Esophagus (tissue), 2 donors: Measurements from ENCODE around the gene RPS6KA4. TPM values are rescaled to one million over a fixed set of nuclear protein-coding genes. Genes with fewer than 3 reads are reported as not detected.
A peak's percentile ranks its signal among the peaks of the same experiment; 100 is the strongest.

Experiments
- H3K27ac ChIP-seq, 2 donors: one replicate each; pipeline ENCODE4 v1.5.1; 2013; ENCODE audit warnings: low read depth in 2 of 2, mild to moderate bottlenecking in 2 of 2, inconsistent platforms in 1 of 2, low read length in 1 of 2, moderate library complexity in 1 of 2
- H3K27me3 ChIP-seq, 2 donors: one replicate each; pipeline ENCODE4 v1.6.1; 2013; ENCODE audit warnings: low read length in 2 of 2, control low read depth in 1 of 2, mild to moderate bottlenecking in 1 of 2; ENCODE audit not compliant: insufficient read depth in 2 of 2, control insufficient read depth in 1 of 2
- H3K36me3 ChIP-seq, 2 donors: one replicate each; pipeline ENCODE4 v1.6.1; 2013; ENCODE audit warnings: low read length in 1 of 2; ENCODE audit not compliant: control insufficient read depth in 2 of 2, insufficient read depth in 2 of 2
- H3K4me1 ChIP-seq, 2 donors: one replicate each; pipeline ENCODE4 v1.6.1; 2013; ENCODE audit warnings: low read length in 1 of 2; ENCODE audit not compliant: control insufficient read depth in 2 of 2, insufficient read depth in 2 of 2
- H3K4me3 ChIP-seq, 2 donors: one replicate each; pipeline ENCODE4 v1.5.1; 2013; ENCODE audit warnings: low read length in 2 of 2, mild to moderate bottlenecking in 2 of 2, low read depth in 1 of 2, moderate library complexity in 1 of 2
- H3K9me3 ChIP-seq, 2 donors: one replicate each; pipeline ENCODE4 v1.6.1; 2013; ENCODE audit warnings: mild to moderate bottlenecking in 2 of 2, low read depth in 1 of 2, low read length in 1 of 2, moderate library complexity in 1 of 2; ENCODE audit not compliant: control insufficient read depth in 2 of 2, insufficient read depth in 1 of 2
- whole genome bisulfite sequencing, 2 donors: extraction: QIAGEN DNeasy Blood & Tissue Kit; methylation state at CpG; one replicate each; pipeline ENCODE4 v1.1.7; 2013; 5-methylcytosine and 5-hydroxymethylcytosine counted together
- polyA plus RNA-seq, 2 donors: library from polyadenylated mRNA; stranded (reverse); fragments of 200-250 nt; gene quantifications; one replicate each; pipeline ENCODE4 v1.2.3, GENCODE V29; 2013
- donor health status: healthy with polysubstance abuse.
- donor health status: Bipolar disorder and iron deficiency.

The RPS6KA4 gene
- polyA plus RNA-seq, 2 donors: 28.5 to 31.2 TPM

DNA sequence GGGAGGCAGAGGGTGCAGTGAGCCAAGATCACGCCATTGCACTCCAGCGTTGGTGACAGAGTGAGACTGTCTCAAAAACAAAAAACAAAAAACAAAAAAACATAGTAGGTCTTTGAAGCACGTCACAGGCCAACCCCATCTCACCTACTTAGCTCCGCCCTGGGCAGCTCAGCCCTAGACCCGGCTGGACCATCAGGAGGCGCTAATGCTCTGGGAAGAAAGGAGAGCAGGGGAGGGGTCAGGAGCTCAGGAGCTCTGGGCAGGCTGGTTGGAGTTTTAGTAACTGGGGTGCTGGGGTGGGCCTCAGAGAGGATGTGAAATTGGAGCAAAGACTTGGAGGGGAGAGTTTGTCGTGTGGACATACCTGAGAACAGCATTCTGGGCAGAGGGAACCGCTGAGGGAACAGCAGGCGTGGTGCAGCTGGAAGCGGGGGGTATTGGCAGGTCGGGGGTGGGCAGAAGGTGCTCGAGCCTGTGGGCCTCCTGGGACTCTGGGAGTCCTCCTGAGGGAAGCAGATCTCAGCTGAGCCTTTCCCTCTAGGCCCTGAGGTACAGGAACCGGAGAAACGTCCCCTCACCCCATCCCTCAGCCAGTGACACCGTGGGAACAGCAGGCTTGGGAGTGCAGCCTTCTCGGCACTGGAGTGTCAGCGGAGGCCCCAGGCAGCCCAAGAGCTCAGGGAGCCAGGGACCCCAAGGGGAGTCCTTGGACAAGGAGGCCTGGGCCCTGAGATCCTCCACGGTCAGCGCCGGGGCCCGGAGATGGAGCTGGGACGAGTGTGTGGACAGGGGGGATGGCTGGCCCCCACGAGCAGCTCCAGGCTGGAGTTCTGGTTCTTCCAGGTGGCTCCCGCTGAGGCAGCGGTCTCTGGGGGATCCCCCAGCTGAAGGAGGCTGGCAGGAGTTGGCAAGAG, 2.2 kb upstream of the RPS6KA4 start:
- no peaks in the 10 kb centered on the region for H3K9me3 ChIP-seq
- H3K4me1 ChIP-seq: peaks cover 16 to 18% of the 10 kb centered on the region in 2 donors
- H3K27ac ChIP-seq: peak overlapping the region in 1 of 2 donors; percentile 15
- peaks cover 9 to 15% of the 10 kb centered on the region in 2 donors for H3K36me3 ChIP-seq
- H3K4me3 ChIP-seq: no peak overlapping the region
- H3K27me3 ChIP-seq: no peaks in the 10 kb centered on the region
- WGBS, 2 donors: 84% methylated on average over 25 of the region's 25 CpGs

DNA sequence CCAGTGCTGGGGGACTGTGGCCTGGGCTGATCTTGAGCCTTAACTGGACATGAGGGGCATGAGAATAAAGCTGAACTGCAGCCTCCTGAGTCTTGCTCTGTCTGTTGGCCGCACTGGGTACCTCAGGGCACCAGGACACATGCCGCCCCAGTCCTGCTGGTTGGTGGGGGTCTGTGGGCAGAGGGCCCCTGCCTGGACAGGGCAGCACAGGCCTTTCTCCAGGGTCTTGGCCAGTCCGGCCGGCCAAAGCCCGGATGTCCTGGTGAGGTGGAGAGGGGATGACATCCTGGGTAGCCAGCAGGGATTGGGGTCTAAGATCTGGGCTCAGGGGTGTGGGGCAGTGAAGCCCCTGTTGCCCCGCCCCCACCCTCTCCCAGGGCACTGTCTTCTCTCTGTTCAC, 1.5 kb upstream of the RPS6KA4 start:
- Histone ChIP-seq H3K36me3 (peaks cover 11 to 20% of the 10 kb centered on the region in 2 donors), H3K27me3 (no peaks in the 10 kb centered on the region), H3K4me3 (no peak overlapping the region), H3K4me1 (peaks cover 18% of the 10 kb centered on the region in 2 donors), H3K27ac (no peak overlapping the region), H3K9me3 (no peaks in the 10 kb centered on the region)
- 82 to 93% methylated on average over 6 of the region's 6 CpGs for WGBS, 2 donors

DNA sequence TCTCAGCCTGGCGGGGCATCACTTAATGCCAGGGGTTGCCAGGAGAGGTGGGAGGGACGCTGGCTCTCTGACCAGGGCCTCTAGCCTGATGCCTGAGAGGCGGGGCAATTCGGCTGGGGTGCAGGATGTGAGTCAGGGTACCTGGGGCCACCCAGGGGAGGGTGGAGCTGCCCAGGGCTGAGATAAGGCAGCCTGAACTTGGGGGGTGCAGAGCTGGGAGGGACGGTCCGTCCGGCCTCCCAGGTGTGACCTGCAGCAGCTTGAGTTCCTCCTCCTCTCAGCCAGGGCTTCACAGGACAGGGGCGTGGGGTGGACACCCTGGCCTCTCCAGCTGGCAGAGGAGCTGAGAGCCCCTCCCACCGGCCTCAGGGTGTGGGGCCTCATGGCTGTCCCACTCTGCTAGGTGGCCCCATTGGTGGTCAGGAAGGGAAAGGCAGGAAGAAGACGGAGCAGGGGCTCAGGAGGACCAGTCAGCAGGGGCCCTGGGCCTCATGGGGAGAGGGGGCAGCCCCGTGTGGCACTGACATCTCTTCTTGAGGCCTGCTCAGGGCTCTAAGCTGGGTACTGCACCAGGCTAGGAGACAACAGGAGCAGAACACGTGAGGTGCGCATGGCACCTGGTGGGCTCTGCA, 942 bp upstream of the RPS6KA4 start:
- peak overlapping the region in 1 of 2 donors; percentile 94 for H3K4me3 ChIP-seq
- H3K9me3 ChIP-seq: no peaks in the 10 kb centered on the region
- H3K27me3 ChIP-seq: no peaks in the 10 kb centered on the region
- H3K36me3 ChIP-seq: peaks cover 11 to 23% of the 10 kb centered on the region in 2 donors
- H3K4me1 ChIP-seq: peaks cover 18% of the 10 kb centered on the region in 2 donors
- WGBS, 2 donors: 45 to 53% methylated on average over 12 to 13 of the region's 13 CpGs
- peak overlapping the region in 1 of 2 donors; percentile 90 for H3K27ac ChIP-seq

DNA sequence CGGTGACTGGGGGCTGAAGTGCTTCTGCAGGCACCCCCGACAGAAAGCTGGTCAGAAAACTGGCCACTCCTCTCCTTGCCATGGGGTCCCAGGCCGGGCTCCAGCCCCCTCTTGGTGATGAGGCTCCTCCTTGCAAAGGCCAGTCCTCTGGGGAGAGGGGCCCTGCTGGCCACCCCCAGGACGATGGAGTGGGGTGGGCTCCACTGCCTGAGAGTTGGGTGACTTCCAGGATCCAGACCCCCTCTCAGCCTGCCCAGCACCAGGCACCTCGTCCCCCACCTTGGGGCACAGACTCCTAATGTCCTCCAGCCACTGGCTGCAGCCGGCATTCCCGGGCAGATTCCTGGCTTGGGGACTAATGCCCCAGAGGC, 441 bp upstream of the RPS6KA4 start:
- Histone ChIP-seq H3K4me3 (peak overlapping the region; percentile 65 to 94), H3K27ac (peak overlapping the region; percentile 89 to 90), H3K36me3 (peaks cover 11 to 25% of the 10 kb centered on the region in 2 donors), H3K27me3 (no peaks in the 10 kb centered on the region), H3K9me3 (no peaks in the 10 kb centered on the region), H3K4me1 (peaks cover 18% of the 10 kb centered on the region in 2 donors)
- WGBS, 2 donors: 22 to 24% methylated on average over 7 of the region's 7 CpGs

DNA sequence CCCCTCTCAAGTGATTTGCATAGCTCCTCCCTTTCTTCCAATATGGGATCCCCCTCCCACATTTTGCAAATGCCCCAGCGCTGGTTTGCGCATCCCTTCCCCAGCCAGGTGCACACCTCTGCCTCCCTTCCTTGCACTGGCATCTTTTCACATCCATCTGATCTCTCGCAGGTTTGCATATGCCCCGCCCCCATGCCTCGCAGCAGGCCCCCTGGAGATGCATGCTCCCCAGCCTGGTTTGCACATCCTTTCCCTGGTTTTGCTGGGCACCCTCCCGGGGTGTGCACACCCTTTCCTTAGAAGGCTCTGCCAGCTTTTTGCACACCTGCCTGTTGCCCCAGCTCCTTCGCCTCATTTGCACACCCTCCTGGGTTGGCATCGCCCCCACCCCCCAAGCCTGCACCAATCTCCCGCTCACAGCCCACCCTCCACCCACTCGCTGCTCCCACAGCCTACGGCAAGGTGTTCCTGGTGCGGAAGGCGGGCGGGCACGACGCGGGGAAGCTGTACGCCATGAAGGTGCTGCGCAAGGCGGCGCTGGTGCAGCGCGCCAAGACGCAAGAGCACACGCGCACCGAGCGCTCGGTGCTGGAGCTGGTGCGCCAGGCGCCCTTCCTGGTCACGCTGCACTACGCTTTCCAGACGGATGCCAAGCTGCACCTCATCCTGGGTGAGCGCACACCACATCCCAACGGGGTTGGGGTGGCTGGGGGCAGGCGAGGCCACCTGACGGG, 917 bp downstream of the RPS6KA4 start:
- no peaks in the 10 kb centered on the region for H3K27me3 ChIP-seq
- H3K9me3 ChIP-seq: no peaks in the 10 kb centered on the region
- peaks cover 11 to 27% of the 10 kb centered on the region in 2 donors for H3K36me3 ChIP-seq
- peak overlapping the region; percentile 89 to 90 for H3K27ac ChIP-seq
- 38 to 39% methylated on average over 38 of the region's 38 CpGs for WGBS, 2 donors
- H3K4me1 ChIP-seq: peaks cover 18% of the 10 kb centered on the region in 2 donors
- H3K4me3 ChIP-seq: peak overlapping the region; percentile 65 to 94

DNA sequence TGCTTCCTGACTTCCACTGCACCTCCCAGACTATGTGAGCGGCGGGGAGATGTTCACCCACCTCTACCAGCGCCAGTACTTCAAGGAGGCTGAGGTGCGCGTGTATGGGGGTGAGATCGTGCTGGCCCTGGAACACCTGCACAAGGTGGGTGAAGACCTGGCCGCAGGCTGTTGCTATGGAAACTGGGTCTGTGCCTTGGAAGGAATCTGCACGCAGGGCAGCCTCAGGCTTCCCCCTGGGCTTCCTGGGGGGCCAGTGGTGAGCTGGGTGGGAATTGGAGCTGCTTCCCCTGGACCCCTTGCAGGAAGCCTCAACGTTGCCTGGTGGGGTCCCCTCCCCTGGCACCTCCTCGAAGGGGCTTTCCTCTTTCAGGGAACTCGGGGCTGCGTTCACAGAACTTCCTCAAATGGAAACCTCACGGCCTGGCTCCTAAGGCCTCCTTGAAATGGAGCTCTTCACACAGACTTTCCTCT, 1.5 kb downstream of the RPS6KA4 start:
- no peaks in the 10 kb centered on the region for H3K27me3 ChIP-seq
- no peaks in the 10 kb centered on the region for H3K9me3 ChIP-seq
- peaks cover 18% of the 10 kb centered on the region in 2 donors for H3K4me1 ChIP-seq
- H3K4me3 ChIP-seq: peak overlapping the region; percentile 65 to 94
- H3K27ac ChIP-seq: no peak overlapping the region
- WGBS, 2 donors: 72 to 74% methylated on average over 13 of the region's 13 CpGs
- peaks cover 17 to 27% of the 10 kb centered on the region in 2 donors for H3K36me3 ChIP-seq

DNA sequence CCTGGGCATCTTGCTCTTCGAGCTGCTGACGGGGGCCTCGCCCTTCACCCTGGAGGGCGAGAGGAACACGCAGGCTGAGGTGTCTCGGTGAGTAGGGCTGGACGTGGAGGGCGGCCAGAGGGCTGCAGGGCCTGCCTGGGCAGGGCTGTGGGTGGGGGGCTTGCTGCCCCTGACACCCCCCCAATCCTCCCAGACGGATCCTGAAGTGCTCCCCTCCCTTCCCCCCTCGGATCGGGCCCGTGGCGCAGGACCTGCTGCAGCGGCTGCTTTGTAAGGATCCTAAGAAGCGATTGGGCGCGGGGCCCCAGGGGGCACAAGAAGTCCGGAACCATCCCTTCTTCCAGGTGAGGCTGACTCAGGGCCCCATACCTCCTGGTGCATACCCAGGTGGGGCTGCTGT, 2.7 kb downstream of the RPS6KA4 start:
- no peaks in the 10 kb centered on the region for H3K9me3 ChIP-seq
- no peak overlapping the region for H3K27ac ChIP-seq
- no peaks in the 10 kb centered on the region for H3K27me3 ChIP-seq
- peaks cover 17 to 31% of the 10 kb centered on the region in 2 donors for H3K36me3 ChIP-seq
- H3K4me1 ChIP-seq: peaks cover 18% of the 10 kb centered on the region in 2 donors
- H3K4me3 ChIP-seq: no peak overlapping the region
- WGBS, 2 donors: 85 to 93% methylated on average over 12 to 18 of the region's 18 CpGs

DNA sequence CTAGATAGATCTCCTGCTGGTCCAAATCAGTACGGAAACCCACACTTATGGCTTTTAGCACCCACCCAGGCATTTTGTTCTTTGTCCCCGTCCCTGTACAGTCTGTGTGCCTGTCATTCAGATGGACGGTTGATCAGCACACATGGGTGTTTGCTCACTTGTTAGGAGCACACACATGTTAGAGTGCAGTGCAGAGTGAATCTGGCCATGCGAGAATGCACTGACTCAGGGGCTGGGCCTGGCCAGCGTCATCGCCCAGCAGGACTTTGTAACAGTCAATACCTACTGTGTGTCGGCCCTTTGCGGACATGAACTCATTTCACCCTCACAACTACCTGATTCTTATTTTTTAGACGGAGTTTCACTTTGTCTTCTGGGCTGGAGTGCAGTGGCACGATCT, 3.4 kb downstream of the RPS6KA4 start:
- Histone ChIP-seq H3K36me3 (peaks cover 17 to 31% of the 10 kb centered on the region in 2 donors), H3K4me3 (no peak overlapping the region), H3K4me1 (peaks cover 18% of the 10 kb centered on the region in 2 donors), H3K27me3 (no peaks in the 10 kb centered on the region), H3K27ac (no peak overlapping the region), H3K9me3 (no peaks in the 10 kb centered on the region)
- WGBS, 2 donors: 94% methylated on average over 10 of the region's 10 CpGs

DNA sequence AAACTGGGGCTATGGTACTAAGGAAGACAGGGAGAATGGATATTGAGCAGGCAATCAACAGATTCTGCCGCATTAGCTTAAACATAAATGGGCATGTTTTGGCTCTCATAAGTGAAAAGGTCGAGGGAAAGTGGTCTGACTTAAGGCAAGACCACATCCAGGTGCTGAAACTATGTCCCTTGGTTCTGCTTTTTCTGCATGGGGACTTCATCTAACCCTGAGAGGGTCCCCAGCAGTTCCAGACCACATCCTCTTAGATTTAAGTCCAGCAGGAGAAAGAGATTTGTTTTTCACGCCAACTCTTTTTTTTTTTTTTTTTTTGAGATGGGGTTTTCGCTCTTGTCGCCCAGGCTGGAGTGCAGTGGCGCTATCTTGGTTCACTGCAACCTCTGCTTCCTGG, 5.5 kb downstream of the RPS6KA4 start:
- Histone ChIP-seq H3K4me3 (no peak overlapping the region), H3K27me3 (no peaks in the 10 kb centered on the region), H3K27ac (no peak overlapping the region), H3K36me3 (peaks cover 17 to 42% of the 10 kb centered on the region in 2 donors), H3K9me3 (no peaks in the 10 kb centered on the region), H3K4me1 (peaks cover 8 to 9% of the 10 kb centered on the region in 2 donors)
- 90 to 91% methylated on average over 6 of the region's 6 CpGs for WGBS, 2 donors
